SK-MEL-5 (cell line): ENCODE results near the gene NOLC1. TPM values are rescaled to one million over a fixed set of nuclear protein-coding genes. Genes with fewer than 3 reads are reported as not detected.
A peak's percentile ranks its signal among the peaks of the same experiment; 100 is the strongest.

Experiments
- DNase-seq: peaks from one replicate; pipeline ENCODE4 v3.0.0-alpha.2; 2016; ENCODE audit warnings: low read depth, low spot score
- in situ Hi-C: cut with HindIII; loops from 2 replicates; pipeline ENCODE4 v1.10.0; 2016; ENCODE audit warnings: low sequenced_read_pairs, high pct_unique_total_duplicates, low pct_unique_long_range_greater_than_20kb
- total RNA-seq: library from RNA; depleted of rRNA; stranded (reverse); fragments of >200 nt; shearing (Covaris generic); gene quantifications from 2 replicates; pipeline ENCODE4 v1.2.3, GENCODE V29; 2014

NOLC1 gene
- total RNA-seq, 1 experiment from 2014 or later: 64.7 TPM

DNA sequence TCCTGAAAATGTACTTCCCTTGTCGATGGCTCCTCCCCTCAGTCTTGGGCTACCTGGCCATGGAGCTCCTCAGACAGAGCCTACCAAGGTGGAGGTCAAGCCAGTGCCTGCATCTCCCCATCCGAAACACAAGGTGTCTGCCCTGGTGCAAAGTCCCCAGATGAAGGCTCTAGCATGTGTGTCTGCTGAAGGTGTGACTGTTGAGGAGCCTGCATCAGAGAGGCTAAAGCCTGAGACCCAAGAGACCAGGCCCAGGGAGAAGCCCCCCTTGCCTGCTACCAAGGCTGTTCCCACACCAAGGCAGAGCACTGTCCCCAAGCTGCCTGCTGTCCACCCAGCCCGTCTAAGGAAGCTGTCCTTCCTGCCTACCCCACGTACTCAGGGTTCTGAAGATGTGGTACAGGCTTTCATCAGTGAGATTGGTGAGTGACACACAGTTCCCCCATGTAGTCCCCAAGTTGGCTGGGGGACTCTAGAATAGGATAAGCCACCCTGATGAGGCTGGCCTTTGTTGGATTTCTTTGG is 10.5 kb upstream of the NOLC1 start:
- no peak for DNase-seq
- in situ Hi-C loops: no loop called here

GRCh38 chr10:102146971-102147428 is 5.2 kb upstream of the NOLC1 start:
- in situ Hi-C loops: no loop called here
- no peak for DNase-seq

- DNase-seq: no peak
- in situ Hi-C loops: no loop called here
Observed at GRCh38 chr10:102147561-102147960, 4.6 kb upstream of the NOLC1 start.

DNA sequence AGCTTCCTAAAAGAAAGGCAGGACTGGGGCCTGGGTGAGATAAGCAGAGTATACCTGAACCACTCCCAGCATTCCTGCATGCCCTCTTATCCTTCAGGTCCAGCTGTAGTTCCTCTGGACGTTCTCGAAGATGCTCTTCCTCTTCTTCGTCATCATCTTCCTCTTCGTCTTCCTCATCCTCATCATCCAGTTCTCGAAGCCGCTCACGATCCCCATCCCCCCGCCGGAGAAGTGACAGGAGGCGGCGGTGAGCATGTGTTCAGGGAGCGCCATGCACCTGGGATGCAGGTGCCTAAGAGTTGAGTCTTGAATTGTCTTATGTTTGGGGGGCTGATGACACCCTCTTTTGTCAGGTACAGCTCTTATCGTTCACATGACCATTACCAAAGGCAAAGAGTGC is 3.9 kb upstream of the NOLC1 start:
- no peak for DNase-seq
- in situ Hi-C loops: no loop called here

DNA sequence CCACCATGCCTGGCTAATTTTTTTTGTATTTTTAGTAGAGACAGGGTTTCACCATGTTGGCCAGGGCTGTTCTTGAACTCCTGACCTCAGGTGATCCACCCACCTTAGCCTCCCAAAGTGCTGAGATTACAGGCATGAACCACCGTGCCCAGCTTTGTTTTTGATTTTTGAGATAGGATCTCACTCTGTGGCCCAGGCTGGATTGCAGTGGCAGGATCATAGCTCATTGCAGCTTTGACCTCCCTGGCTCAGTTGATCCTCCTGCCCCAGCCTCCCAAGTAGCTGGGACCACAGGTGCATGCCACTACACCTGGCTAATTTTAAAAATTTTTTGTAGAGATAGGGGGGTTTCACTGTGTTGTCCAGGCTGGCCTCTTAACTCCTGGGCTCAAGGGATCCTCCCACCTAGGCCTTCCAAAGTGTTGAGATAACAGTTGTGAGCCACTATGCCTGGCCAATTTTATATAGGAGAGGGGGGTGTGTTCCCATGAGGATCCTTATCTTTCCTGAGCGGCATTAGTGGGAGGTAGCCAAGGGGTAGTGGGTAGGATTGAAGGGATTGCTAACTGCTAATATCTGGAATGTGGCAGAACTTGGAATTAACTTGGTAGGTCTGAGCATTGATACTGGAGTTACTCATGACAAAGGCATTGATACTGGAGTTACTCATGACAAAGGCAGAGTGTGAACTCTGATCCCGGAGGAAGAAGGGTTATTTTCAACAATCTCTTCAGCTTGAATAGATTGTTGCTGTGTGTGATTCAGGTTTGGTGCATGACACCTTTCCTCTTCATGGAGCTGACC is 1.0 kb upstream of the NOLC1 start:
- DNase-seq: no peak
- in situ Hi-C loops: no loop called here

GRCh38 chr10:102152545-102152890 is 329 bp downstream of the NOLC1 start:
- in situ Hi-C loops: no loop called here
- DNase-seq: peak; percentile 35

DNA sequence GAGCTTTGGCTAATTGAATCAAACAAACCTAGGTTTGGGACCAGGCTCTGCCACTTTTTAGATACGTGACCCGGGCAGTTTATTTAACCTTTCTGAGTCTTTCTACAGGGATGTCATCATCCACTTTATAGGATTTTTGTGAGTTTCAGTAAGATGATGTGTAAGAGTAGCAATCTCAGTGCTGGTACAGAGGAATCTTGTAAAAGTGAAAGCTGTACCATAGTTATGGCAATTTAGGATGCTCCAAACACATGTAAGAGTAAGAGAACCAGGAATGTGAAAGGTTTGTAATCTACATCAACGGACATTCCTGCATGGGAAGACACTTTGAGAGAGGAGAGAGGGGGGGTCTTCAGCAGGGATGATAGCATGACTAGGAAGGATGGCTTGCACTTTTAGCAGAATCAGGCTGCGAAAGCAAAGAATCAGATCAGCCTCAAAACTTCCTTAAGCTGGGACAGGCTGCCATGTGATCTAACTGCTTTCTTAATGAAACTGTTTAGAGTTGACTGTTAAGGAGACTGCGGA is 968 bp downstream of the NOLC1 start:
- DNase-seq: no peak
- in situ Hi-C loops: no loop called here

- in situ Hi-C loops: no loop called here
- no peak for DNase-seq
Observed at GRCh38 chr10:102154466-102155116, 2.4 kb downstream of the NOLC1 start.

GRCh38 chr10:102157224-102157623 is 5.0 kb downstream of the NOLC1 start:
- DNase-seq: no peak
- in situ Hi-C loops: no loop called here

DNA sequence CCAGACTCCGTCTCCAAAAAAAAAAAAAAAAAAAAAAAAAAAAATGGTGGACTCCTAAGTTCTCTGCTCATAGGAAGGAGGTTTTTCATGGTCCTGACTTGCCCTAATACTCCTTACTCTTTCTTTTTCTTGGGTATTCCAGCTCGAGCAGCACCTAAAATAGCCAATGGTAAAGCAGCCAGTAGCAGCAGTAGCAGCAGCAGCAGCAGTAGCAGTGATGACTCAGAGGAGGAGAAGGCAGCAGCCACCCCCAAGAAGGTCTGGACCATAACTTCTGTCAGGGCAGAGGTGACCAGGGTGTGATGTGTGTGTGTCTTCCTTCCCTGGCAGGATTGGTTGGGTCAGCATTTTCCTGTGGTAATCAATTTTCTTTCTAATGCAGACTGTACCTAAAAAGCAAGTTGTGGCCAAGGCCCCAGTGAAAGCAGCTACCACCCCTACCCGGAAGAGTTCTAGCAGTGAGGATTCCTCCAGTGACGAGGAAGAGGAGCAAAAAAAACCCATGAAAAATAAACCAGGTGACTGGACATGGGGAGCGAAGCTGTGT is 6.9 kb downstream of the NOLC1 start:
- no peak for DNase-seq
- in situ Hi-C loops: no loop called here

GRCh38 chr10:102159831-102160230 is 7.6 kb downstream of the NOLC1 start:
- in situ Hi-C loops: no loop called here
- DNase-seq: no peak

DNA sequence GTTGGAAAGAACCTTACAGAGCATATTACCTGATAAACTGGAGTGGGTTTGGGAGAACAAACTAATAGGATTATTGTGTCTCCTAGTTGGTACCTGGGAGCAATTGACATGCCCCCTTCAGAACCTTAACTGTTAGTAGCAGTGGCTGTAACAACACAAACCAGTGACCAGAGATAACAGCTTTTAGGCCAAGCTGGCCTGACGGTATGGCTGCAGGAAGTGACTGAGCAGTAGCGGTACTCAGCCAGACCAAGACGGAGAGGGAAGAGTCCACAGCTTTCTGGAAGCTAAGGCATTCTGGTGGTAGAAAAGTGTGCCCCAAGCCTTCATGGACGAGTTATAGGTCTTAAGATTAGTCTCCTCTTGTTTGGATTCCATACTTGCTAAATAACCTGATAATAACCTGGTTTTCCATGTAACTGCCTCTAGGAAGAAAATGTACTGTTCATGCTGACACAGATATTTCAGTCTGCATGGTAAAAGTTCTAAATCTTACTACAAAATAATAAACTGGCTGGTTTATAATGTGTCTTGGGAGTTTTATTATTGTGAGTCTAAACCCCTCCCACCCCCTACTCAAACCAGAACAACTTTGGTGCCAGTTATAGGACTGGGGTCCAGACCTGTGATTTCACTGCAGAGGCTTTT is 11.3 kb downstream of the NOLC1 start:
- DNase-seq: no peak
- in situ Hi-C loops: no loop called here

- in situ Hi-C loops: no loop called here
- no peak for DNase-seq
Observed at GRCh38 chr10:102167861-102168260, 15.7 kb downstream of the NOLC1 start.

- in situ Hi-C loops: no loop called here
- no peak for DNase-seq
Observed at GRCh38 chr10:102170602-102171001, 18.4 kb downstream of the NOLC1 start.

GRCh38 chr10:102172288-102172687 is 20.1 kb downstream of the NOLC1 start:
- no peak for DNase-seq
- in situ Hi-C loops: no loop called here

- peak; percentile 10 for DNase-seq
- in situ Hi-C loops: no loop called here
Observed at GRCh38 chr10:102175415-102175814, 23.2 kb downstream of the NOLC1 start.

DNA sequence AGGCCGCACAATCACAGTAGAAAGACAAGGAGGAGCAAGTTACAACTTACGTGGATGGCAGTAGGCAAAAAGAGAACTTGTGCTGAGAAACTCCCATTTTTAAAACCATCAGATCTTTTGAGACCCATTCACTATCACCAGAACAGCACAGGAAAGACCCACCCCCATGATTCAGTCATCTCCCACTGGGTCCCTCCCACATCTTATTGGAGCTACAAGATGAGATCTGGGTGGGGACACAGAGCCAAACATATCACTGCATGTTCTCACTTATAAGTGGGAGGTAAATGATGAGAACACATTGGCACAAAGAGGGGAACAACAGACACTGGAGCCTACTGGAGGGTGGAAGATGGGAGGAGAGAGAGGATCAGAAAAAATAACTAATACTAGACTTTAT is 32.4 kb downstream of the NOLC1 start:
- in situ Hi-C loops: no loop called here
- no peak for DNase-seq

DNA sequence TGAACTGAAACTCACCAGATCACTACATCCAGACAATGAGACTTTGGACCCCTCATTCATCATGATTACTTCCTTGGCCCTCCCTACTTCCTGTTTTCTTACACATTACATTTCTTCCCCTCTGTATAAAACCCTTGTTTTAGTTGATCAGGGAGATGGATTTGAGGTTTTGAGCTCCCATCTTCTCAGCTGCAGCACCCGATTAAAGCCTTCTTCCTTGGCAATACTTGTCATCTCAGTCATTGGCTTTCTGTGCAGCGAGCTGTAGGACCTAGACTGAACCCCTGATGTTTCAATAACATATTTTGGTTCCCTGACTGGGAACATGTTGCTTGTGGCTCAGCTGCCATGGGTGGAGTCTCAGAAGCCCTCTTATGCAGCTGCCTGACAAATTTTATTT is 33.1 kb downstream of the NOLC1 start:
- in situ Hi-C loops: no loop called here
- no peak for DNase-seq
